ENCODE data around the gene BCL2L11.

BCL2L11 gene

GRCh38 chr2:111171337-111171930, 50.7 kb downstream of the BCL2L11 start:
- DNase-seq = no peak

GRCh38 chr2:111172666-111173065, 52.0 kb downstream of the BCL2L11 start:
- DNase-seq = no peak

- no peak for DNase-seq
Measured at GRCh38 chr2:111173338-111173737, 52.6 kb downstream of the BCL2L11 start.

- DNase-seq = no peak
Measured at GRCh38 chr2:111173856-111174255, 53.1 kb downstream of the BCL2L11 start.

GRCh38 chr2:111175615-111176014, 54.9 kb downstream of the BCL2L11 start:
- DNase-seq = no peak

GRCh38 chr2:111176388-111176787, 55.7 kb downstream of the BCL2L11 start:
- no peak for DNase-seq

- no peak for DNase-seq
Measured at GRCh38 chr2:111176867-111177266, 56.2 kb downstream of the BCL2L11 start.

DNA sequence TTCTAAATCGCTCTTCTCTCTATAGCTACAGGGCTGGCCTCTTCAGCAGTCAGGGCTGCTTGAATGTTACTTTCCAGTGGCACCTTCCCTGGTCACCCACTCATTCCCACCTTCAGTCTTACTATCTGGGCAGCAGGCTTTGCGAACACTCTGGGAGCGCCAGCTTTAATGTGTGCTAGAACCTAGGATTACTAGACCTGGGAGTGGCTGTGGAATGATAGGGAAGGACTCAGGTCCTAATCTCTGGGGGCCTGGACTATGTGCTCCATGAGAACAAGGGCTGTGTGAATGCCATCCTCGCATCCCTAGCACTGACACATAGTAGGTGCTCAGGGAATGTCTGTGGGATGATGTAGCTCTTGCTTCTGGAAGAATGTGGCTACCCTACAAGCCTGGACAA, 57.6 kb downstream of the BCL2L11 start:
- no peak for DNase-seq

DNA sequence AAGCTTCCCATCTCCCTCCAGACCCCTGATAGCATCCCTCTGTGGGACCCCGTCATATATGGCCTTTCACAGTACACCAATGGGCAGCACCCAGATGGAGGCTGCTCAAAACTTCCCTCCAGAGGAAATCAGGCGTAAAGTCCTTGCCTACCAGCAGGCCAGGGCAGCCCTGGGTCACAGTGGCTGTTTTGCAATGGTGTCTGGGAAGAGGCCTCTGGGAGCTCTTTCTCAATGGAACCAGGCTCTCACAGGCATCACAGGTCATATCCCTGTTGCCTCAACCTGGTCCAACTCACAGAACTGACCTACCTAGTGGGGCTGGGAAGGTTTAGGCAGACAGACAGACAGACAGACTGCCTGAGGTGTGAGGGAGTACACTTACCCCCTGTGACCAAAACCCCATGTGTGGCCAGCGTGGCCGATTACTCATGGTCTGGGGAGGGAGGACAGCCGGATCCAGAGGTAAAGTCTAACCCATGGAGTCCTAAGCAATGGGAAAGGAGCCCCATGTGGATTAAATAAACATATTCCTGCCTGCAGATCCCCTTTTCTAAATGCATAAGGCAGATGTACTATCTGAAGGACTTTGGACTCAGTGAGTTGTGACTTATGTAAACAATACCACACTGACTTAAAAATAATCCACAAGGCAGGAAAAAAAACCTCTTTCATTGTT, 58.2 kb downstream of the BCL2L11 start:
- no peak for DNase-seq

- DNase-seq = no peak
Measured at GRCh38 chr2:111182121-111182520, 61.4 kb downstream of the BCL2L11 start.

- no peak for DNase-seq
Measured at GRCh38 chr2:111182740-111183139, 62.0 kb downstream of the BCL2L11 start.

- no peak for DNase-seq
Measured at GRCh38 chr2:111184725-111185310, 64.1 kb downstream of the BCL2L11 start.

DNA sequence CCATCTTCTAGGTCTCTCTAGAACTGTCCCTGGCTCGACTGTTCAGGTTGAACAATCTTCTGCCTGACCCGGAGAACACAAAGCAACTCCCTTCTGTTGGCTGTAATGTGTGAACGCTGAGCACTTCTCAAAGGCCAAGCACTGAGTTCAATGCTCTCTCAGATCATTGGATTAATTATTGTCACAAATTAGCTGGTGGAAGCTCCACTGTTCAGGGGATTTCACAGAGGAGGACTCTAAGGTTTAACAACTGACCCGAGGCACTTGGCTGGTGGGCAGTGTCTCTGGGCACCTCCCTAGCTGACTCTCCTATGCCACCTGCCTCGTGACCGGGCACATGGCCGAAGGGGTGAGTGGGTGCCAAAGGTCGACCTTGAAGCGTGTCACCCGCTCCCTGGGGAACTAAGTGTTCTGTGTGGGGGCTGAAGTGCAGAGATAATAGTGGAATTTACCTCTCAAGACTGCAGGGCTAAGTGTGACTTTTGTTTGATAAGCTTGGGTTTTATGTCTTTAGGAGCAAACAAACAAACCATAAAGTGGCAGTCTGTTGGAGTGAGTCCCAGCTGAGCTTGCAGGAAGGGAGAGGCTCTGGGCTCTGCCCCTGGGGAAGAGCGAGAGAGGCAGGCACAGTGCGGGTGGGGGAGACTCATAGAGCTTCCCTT, 64.8 kb downstream of the BCL2L11 start:
- DNase-seq = no peak

GRCh38 chr2:111186121-111186715, 65.5 kb downstream of the BCL2L11 start:
- DNase-seq = no peak

GRCh38 chr2:111186933-111187332, 66.2 kb downstream of the BCL2L11 start:
- no peak for DNase-seq

GRCh38 chr2:111188681-111189080, 68.0 kb downstream of the BCL2L11 start:
- DNase-seq = no peak

DNA sequence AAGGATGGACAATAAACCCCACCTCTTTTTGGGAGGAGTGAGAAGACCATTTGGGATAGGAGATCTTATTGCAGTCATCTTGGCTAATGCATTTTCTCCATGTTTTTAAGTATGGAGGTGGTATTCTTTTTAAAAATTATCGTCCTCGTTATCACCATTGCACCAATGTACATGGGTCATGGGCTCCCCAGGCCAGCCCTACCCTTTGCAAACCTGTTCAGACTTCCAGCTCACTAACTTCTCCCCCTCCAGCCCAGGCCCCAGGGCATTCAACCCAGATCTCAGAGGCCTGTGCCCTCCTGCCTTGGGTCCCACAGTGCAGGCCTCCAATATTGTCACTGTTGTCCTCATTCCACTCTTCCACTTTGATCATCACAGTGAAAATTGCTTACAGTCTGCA, 68.4 kb downstream of the BCL2L11 start:
- DNase-seq = no peak

DNA sequence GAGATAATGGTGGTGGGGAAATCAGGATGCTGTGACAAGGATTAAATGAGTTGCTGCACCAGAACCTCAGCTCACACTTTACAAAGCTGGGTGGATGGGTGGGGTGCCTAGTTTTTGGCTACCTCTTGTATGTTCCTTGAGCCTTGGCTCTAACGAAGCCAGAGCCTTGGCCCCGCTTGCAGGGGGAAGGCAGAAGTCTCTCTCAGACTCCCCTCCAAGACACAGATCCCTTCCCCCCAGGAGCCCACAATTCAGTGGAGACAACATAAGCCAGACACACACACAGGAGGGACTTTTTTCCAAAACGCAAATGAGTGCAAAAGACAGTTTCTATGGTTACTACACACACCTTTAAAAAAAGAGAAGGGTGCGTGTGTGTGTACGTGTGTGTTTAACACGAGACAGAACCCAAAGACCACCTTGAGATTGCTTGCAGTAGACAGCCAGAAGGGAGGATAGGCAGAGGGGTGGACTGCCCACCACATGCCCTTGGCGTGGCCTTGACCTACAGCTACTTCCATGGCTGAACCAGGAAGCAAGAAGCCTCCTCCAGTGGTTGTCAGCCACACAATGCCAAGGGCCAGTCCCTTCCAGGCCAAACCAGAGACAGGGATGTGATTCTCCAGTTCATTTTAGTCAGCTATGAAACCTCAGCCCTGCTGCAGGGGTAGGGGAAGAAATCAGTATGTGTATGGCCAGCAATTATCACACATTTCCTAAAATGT, 70.3 kb downstream of the BCL2L11 start:
- DNase-seq = no peak

GRCh38 chr2:111191877-111192276, 71.2 kb downstream of the BCL2L11 start:
- no peak for DNase-seq

DNA sequence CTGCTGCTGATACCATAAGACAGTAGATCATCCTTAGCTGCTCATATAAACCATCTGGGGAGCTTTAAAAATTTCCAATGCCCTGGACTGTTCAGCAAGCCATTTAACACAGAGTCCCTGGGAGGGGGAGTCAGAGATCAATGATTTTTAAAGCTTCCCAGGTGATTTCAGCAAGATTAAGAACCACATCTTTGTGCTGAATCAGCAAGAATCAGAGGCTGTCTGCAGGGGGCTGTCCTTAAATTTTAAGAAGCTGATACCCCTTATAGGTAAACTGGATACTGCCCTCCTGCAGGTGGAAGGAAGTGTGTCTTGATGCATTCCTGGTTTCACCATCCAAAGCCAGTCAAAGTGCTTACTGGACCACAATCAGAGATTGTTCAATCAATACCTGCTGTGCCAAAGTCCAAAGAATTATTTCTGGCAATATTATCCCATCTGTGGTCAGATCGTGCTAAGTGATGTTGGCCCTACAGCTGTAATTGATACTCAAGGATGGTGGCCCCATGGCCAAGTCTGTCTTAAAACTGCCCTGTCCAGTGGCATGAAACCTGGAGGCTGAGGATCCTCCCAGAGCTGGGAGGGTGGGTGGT, 72.2 kb downstream of the BCL2L11 start:
- DNase-seq = no peak

- no peak for DNase-seq
Measured at GRCh38 chr2:111194835-111195621, 74.3 kb downstream of the BCL2L11 start.

- DNase-seq = no peak
Measured at GRCh38 chr2:111196435-111196834, 75.7 kb downstream of the BCL2L11 start.

Data from activated CD8-positive, alpha-beta memory T cell treated with anti-CD3 and anti-CD28 coated beads, Interleukin-2, amount 50 U/mL, for 4 hours (primary cell).